Superior temporal gyrus (tissue), 1 donor: ENCODE measurements around the gene ABHD17B.
A peak's percentile ranks its signal among the peaks of the same experiment; 100 is the strongest.

ENCODE experiments used
- DNase-seq: peaks from one replicate; pipeline ENCODE4 v3.0.0-alpha.2; 2016; ENCODE audit errors: extremely low spot score

The ABHD17B gene

DNA sequence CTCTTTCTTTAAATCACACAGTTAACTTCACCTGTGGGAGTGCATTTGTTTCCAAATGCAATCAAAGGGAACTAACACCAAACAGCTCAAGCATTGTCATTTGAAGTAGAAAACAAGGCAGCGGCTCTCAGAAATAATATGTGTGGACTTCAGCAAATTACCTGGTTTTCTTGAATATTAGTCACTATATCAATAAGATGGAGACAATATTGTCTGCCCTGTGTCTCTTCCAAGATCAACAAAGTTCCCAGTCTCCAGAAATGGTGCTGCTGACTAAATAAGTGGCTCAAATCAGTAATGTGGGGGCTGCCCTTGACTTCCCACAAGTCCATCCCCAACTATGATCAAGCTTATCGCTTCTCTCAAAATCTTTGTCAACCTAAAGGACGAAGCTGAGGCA is 89.6 kb downstream of the ABHD17B start:
- DNase-seq: no peak

DNA sequence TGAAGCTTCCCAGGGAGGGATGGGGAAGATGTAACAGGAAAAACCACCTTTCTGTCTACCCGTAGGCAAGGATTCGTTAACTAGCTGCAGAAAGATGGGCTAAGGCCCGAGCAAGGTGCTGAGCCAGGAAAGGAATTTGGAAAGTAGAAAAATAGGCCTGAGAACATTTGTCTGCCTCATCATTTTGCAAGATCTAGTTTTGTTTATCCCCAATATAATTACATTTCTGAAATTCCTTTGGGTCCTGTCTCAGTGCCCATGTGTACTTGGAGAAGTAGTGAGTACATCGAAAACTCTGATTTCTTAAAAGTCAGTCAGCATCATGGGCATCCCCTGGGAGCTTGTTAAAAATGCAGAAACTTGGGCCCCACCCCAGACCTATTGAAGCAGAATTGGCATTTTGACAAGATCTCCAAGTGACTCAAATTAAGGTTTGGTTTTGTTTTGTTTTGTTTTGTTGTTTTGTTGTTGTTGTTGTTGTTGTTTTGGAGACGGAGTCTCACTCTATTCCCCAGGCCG is 90.5 kb downstream of the ABHD17B start:
- no peak for DNase-seq

DNA sequence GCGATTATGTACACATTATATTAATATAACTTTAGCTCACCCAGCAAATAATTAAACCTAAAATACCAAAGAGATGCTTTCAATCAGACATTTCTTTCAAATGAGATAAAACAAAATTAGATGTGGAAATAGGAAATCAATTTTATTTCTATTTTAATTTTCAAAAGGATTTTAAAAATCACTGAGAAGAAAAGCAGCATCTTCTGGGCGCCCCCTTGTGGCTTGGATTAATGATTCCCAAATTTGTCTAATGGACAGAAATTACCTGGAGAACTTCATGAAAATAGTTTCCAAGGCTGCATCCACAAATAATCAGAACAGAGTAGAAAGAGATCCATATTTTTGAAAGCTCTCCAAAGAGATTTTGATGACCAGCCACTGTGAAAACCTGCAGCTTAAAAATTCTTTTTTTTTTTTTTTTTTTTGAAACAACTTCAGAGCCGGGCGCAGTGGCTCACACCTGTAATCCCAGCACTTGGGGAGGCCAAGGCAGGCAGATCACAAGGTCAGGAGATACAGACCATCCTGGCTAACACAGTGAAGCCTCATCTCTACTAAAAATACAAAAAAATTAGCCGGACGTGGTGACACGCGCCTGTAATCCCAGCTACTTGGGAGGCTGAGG is 91.8 kb downstream of the ABHD17B start:
- DNase-seq: peak; percentile 79

DNA sequence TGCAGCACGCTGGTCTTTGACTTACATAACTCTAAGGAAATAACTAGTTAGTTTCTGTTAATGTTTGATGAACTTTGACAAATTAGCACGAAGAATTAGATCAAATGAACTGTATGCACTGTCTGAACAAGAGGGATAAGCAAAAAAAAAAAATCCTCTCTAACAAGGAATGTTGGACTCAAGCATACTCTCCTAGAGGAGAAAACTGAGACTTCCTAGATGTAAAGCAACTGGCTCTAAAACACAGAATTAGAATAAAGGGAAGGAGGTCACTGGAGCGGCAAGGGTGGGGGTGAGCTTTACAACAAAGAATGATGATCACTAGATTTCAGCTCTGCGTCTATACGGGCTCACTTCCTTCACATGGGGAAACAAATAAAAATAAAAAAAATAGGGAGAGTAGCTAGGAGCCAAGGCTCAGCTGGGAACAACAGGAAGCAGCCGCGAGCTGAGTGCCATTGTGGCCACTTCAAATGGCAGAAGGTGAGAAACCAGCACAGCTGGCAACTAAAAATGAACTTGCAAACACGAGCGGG is 94.0 kb downstream of the ABHD17B start:
- DNase-seq: no peak
